ENCODE data around the gene PGR.

Gene PGR

DNA sequence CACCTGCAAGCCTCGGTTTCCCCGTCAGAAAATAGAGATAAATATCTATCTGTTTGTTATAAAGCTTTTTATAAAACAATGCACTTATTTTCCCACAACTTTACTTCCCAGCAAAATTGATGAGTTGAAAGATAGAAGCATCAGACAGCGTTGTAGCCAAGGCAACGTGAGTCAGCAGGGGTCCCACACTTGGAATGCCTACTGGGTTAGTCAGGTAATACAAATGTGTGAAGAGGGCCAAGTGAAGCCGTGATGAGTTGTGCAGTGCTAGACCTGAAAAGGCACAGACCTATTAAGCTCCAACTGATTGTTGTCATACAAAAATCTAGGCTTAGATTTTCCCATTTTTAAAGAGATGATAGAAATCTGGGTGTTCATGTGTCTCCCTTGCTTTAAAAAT lies 118.7 kb downstream of the PGR start:
- no peak for DNase-seq (ENCODE audit: low read depth in 2 of 2)

DNA sequence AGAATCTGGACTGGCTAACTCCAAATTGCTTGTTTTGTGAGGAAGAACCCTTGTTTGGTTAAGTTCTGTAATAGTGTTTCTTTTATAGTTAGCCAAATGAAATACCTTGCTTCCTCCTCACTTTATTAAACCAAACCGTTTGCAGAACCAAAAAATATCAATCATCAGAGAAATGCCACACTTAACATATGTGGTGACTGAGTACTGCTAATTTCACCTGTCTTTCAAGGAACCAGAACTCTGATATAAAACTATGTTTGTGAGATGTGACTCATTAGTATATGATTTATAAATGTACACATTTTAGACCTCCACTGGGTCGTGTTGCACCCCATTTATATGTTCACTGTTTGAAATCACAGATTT lies 119.9 kb downstream of the PGR start:
- no peak for DNase-seq (ENCODE audit: low read depth in 2 of 2)

DNA sequence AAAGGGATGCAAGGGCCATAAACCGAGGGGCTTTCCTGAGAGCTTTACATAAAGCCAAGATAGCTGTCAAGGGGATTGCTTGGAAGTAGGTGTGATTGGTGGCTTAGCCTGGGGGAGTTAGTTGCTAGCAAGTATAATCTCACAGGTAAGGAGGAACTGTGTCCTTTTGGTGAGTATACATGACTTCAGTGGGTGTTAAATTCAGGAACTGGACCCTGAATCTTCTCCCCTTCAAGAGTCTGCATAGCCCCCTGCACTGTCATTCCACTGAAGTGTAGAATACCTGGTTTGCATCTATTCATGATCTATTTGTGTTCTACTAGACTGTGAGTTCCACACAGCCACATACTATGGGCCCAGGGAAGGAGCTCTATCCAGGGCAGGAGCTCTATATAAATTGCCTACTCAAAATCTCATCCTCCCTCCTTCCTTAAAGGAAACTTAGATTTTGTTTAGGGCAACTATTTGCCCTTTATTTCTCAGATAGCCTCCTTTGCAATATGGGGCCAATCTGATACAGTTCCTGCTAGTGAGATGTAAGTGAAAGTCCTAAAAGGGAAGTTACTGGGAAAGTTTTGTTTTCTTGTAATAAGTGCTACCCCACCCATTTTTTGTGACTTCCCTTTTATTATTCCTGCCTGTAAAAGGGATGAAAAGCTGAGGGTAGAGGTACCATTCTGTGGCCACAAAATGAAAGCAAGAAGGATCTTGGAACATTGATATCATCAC lies 120.5 kb downstream of the PGR start:
- no peak for DNase-seq (ENCODE audit: low read depth in 2 of 2)

DNA sequence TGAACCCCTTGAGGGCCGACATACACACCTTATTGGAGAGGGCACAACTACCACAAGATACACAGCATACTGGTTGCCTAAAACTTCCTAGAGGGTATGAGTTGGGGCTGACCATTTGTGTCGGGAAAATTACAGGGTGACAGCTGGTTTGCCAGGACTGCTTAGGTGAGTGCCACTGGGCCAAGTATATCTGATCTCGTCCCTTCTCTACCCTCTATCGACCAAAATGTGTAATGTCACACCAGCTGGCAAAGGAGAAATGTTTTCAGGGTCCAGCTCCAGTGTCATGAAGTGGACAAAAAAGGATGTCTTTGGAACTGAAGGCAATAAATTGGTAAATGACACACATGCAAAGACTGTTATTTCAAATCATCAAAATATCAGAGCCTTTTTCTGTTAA lies 126.1 kb downstream of the PGR start:
- DNase-seq (ENCODE audit: low read depth in 2 of 2) = no peak

DNA sequence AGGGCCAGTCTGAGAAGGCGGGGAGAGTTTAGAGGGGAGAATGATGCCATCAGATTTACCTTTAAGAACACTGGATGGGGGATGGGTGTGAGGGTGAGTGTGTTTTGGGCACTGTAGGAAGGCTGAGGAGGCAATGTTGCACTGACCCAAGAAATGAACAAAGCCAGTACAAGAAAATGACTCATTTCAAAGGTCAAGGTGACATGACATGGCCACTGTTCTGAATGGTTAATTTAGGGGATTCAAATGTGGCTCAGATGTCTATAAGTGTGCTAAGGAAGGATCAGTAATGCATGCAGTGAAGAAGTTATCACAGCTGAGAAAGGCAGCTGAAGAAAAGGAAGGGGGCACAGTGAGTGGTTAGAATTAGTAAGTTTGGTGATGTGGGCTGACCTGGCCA lies 129.9 kb downstream of the PGR start:
- no peak for DNase-seq (ENCODE audit: low read depth in 2 of 2)

DNA sequence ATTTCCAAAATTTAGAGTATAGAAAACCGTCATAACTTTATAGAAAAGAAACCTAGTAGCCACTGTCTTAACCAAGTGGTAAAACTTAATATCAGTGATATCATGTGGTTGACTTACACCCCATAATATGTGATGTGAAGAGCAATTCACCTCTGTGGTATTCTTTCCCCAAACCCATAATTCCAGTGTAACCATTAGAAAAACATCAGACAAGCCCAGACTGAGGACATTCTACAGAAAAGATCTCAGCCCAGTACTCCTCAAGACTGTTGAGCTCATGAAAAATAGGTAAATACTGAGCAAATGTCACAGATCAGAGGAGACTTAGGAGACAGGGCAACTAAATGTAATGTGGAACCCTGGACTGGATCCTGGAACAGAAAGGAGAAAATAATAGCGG lies 134.6 kb downstream of the PGR start:
- DNase-seq (ENCODE audit: low read depth in 2 of 2) = no peak

DNA sequence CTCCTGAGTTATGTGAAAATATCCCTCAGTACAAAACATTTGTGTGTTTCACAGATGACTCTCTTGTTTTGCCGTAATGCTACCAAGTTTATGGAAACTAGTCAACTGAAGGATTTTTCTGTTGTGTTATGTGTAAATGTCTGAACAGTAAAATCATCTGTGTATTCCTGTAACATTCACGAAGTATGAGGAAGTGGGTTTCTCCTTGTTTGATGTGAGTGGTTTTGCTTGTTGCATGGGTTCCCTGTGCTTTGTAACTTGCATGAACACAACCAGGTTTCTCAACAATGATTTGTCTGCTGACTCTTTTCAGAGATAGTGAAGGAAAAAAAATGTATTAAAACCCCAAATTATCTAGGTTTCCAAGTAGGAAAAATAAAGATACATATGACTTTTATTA lies 138.1 kb downstream of the PGR start:
- peak in 1 of 2 experiments; percentile 11 for DNase-seq (ENCODE audit: low read depth in 2 of 2)

DNA sequence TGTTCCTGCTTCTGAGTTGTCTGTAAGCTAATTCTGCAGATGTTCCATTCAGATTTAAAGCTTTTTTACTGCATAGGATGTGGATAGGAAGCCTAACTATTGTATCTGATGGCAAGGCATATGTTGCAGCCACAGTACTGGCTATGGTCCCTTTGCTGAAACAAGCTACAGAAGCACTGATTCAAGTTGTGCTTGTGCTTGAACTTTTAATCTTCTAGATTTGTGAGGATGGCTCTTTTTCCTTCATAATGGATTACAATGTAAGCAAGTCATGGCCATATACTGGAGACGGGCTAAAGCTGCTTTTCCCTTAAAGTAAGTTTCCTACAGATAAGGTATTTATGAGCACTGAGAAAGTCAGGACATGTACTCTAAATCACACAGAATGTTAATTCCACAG lies 138.7 kb downstream of the PGR start:
- no peak for DNase-seq (ENCODE audit: low read depth in 2 of 2)

DNA sequence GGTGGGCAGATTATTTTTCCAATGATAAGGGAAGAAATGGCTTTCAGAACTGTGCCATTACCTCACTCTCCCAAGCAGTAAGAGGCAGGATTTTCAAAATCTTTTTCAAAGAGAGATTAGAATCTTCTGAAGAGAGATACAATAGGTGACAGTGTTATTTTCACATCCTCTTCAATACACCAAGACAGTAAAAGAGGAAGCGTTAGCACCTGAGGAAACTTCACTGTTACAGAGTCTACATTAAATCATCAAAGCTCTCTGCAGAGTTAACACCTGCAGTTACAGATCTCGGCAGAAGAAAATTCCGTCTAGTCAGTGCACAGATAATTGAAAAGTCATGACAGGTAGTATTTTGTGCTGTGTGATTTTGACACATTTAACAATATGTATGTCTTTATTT lies 144.9 kb downstream of the PGR start:
- no peak for DNase-seq (ENCODE audit: low read depth in 2 of 2)

DNA sequence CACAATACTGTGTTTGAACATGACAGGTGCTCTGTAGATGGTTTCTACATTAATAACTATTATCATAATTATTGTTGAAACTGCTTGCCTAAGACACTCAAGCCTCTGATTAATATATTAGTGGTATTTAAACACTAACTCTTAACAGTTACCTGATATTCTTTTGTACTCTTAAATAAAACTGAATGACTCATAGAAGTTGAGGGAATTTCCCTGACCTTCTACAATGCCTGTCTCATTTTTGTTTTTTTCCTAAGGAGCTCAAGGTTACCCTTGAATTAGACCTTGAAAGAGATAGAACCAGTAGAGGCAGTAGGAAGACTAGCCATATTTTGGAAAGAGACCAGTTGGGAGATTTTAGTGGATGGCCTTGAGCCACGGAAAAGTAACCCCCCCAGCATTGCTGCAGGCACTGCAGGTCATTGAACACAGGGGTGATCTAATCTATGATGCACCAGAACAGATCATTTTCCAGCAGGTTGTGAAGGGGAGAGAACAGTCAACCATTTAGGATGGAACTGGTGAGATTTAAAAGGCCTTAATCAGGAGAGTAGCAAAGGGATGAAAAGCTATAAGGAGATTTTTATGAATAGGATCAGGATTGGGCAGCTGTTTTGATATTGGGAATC lies 148.3 kb downstream of the PGR start:
- DNase-seq (ENCODE audit: low read depth in 2 of 2) = no peak

DNA sequence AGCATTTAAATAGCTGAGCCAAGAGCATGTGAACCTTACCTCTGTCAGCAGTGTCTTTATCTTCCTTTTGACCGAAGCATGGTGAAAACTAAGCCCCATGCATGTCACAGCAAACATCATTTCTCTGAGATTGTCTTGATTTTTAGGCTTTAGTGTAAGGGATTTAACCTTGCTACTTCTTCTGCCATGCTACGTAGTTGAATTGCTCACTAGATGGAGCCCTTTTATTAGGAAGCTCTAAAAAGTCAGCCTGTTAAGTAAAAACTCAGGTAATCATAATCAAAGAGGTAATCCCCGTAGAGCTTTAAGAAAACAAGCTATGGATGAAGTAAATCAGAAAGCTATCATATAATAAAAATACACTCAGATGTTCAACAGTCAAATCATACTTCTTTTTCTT lies 149.5 kb downstream of the PGR start:
- DNase-seq (ENCODE audit: low read depth in 2 of 2) = no peak
